ENCODE data around the gene CD180.

Gene CD180

GRCh38 chr5:67215519-67216471 lies 19.2 kb upstream of the CD180 start:
- peak overlapping the region; percentile 49 for H3K4me3 ChIP-seq (ENCODE audit: low read depth, low read length)
- no peaks in the 10 kb centered on the region for H3K27me3 ChIP-seq
- TF ChIP-seq, protein P1, sequence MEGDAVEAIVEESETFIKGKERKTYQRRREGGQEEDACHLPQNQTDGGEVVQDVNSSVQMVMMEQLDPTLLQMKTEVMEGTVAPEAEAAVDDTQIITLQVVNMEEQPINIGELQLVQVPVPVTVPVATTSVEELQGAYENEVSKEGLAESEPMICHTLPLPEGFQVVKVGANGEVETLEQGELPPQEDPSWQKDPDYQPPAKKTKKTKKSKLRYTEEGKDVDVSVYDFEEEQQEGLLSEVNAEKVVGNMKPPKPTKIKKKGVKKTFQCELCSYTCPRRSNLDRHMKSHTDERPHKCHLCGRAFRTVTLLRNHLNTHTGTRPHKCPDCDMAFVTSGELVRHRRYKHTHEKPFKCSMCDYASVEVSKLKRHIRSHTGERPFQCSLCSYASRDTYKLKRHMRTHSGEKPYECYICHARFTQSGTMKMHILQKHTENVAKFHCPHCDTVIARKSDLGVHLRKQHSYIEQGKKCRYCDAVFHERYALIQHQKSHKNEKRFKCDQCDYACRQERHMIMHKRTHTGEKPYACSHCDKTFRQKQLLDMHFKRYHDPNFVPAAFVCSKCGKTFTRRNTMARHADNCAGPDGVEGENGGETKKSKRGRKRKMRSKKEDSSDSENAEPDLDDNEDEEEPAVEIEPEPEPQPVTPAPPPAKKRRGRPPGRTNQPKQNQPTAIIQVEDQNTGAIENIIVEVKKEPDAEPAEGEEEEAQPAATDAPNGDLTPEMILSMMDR (IDR thresholded peaks at IDR 0.05; ENCODE audit: low read depth, low read length): no peak
- peaks cover 20% of the 10 kb centered on the region for H3K4me1 ChIP-seq
- H3K36me3 ChIP-seq: no peaks in the 10 kb centered on the region
- no peaks in the 10 kb centered on the region for H3K9me3 ChIP-seq
- DNase-seq: peak; percentile 83

- Histone ChIP-seq H3K4me3 (ENCODE audit: low read depth, low read length) (no peak overlapping the region), H3K36me3 (no peaks in the 10 kb centered on the region), H3K27me3 (no peaks in the 10 kb centered on the region), H3K9me3 (no peaks in the 10 kb centered on the region), H3K4me1 (peaks cover 20% of the 10 kb centered on the region)
- TF ChIP-seq, protein P1 (IDR thresholded peaks at IDR 0.05; ENCODE audit: low read depth, low read length): no peak
- DNase-seq: no peak
Observed at GRCh38 chr5:67214707-67215447, 18.3 kb upstream of the CD180 start.

DNA sequence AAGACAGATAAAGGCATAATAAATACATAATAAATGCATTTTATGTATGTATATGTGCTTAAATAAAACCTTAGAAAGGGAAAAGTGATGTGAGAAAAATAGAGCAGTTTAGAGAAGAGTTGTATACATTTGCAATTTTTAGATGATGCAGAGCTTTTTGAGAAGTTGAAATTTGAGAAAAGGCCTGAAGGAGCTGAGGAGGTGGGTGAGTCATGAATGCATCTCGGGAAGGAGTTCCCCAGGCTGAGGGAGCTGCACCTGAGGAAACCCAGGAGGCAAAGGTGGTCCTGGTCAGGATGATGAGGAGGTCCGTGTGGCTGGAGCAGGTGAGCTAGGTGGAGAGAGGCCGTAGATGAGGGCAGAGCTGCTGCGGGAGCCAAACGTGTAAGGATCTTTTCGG lies 17.4 kb upstream of the CD180 start:
- Histone ChIP-seq H3K9me3 (no peaks in the 10 kb centered on the region), H3K4me1 (peaks cover 20% of the 10 kb centered on the region), H3K27me3 (no peaks in the 10 kb centered on the region), H3K36me3 (no peaks in the 10 kb centered on the region), H3K4me3 (ENCODE audit: low read depth, low read length) (no peak overlapping the region)
- TF ChIP-seq, protein P1 (IDR thresholded peaks at IDR 0.05; ENCODE audit: low read depth, low read length): no peak
- no peak for DNase-seq

- Histone ChIP-seq H3K4me1 (peaks cover 23% of the 10 kb centered on the region), H3K27me3 (no peaks in the 10 kb centered on the region), H3K9me3 (no peaks in the 10 kb centered on the region), H3K4me3 (ENCODE audit: low read depth, low read length) (no peak overlapping the region), H3K36me3 (no peaks in the 10 kb centered on the region)
- TF ChIP-seq, protein P1 (IDR thresholded peaks at IDR 0.05; ENCODE audit: low read depth, low read length): no peak
- no peak for DNase-seq
Observed at GRCh38 chr5:67211926-67212325, 15.3 kb upstream of the CD180 start.

DNA sequence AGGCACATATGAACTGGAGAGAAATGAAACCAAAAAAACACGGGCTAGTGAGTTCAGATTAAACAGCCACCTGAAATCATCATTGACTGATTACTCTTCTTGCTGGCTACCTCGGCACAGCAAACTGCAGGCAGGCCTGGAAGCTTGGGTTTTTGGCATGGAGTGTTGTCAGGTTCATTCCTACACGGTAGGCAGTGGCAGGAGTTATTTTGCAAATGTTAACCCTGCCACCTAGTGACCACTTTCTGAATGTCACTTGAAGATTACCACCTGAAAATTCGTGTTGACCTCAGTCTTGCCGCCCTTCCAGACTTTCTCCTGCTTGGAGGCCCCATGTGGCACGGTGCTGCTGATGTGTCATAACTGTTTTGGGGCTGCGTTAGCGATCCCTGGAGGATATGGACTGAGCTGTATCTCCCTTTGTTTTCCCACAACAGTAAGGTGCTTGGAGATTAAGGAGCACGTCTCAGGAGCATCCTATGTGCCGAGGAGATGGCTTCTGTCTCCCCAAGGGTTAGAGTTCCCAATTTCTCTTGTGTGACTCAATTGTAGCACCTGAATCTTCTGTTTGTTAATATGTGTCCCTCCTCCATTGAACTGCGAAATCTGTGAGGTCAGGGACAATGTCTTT lies 12.7 kb upstream of the CD180 start:
- Histone ChIP-seq H3K4me3 (ENCODE audit: low read depth, low read length) (no peak overlapping the region), H3K4me1 (peaks cover 11% of the 10 kb centered on the region)

More for the DNA sequence above, 12.7 kb upstream of the CD180 start:
- DNase-seq: peak; percentile 83
- no peaks in the 10 kb centered on the region for H3K27me3 ChIP-seq
- TF ChIP-seq, protein P1 (IDR thresholded peaks at IDR 0.05; ENCODE audit: low read depth, low read length): peak; percentile 85
- H3K36me3 ChIP-seq: no peaks in the 10 kb centered on the region
- no peaks in the 10 kb centered on the region for H3K9me3 ChIP-seq

Measured in BE2C (cell line).